Measurements from ENCODE around the gene DIPK1A. TPM values are rescaled to one million over a fixed set of nuclear protein-coding genes. Genes with fewer than 3 reads are reported as not detected.

DIPK1A gene
- total RNA-seq, 1 experiment from 2014 or later = 1.0 TPM

GRCh38 chr1:92970990-92971689, 9.9 kb upstream of the DIPK1A start:
- Histone ChIP-seq H3K4me3 (ENCODE audit: low read length) (no peak overlapping the region), H4K20me1 (ENCODE audit: low read length) (no peaks in the 10 kb centered on the region), H3K27me3 (ENCODE audit: low read length) (no peaks in the 10 kb centered on the region), H3K9me2 (replicated peaks; ENCODE audit: low read length) (no peaks in the 10 kb centered on the region), H3K4me2 (ENCODE audit: low read length) (no peak overlapping the region), H3K4me1 (ENCODE audit: insufficient read depth, low read length) (no peaks in the 10 kb centered on the region), H3K9ac (ENCODE audit: low read length) (no peak overlapping the region), H3K9me3 (ENCODE audit: low read length) (no peaks in the 10 kb centered on the region), H3K79me2 (ENCODE audit: low read length) (no peaks in the 10 kb centered on the region), H3F3A (ENCODE audit: low read length, unreplicated experiment) (no peaks in the 10 kb centered on the region), H3K36me3 (ENCODE audit: low read depth, low read length) (no peaks in the 10 kb centered on the region), H2AFZ (ENCODE audit: low read length) (no peak overlapping the region), H3K27ac (ENCODE audit: low read length) (no peak overlapping the region)
- no peak for ATAC-seq
- no peak for DNase-seq
- CTCF ChIA-PET = no interaction called here
- BruUV-seq (replicated peaks) = no TSS peak
- POLR2A ChIA-PET (ENCODE audit: unreplicated experiment) = no interaction called here
- intact Hi-C loops (cut with micrococcal nuclease) = no loop called here
- no peak for TF ChIP-seq CTCF (conservative IDR thresholded peaks at IDR 0.05; ENCODE audit: low read depth, low read length)
- TF ChIP-seq EZH2 (IDR thresholded peaks at IDR 0.05; ENCODE audit: low read length, unreplicated experiment) = no peak
- TF ChIP-seq EZH2phosphoT487 (IDR thresholded peaks at IDR 0.05; ENCODE audit: borderline replicate concordance, low read length) = no peak

- no peaks in the 10 kb centered on the region for H3K4me1 ChIP-seq (ENCODE audit: insufficient read depth, low read length)
- intact Hi-C loops (cut with micrococcal nuclease) = loop anchor here (2.0 kb wide), 1 partner anchor 51 kb away; no protein-coding TSS in a partner anchor
Observed at GRCh38 chr1:92969517-92969916, 8.3 kb upstream of the DIPK1A start.

More at GRCh38 chr1:92969517-92969916, 8.3 kb upstream of the DIPK1A start:
- DNase-seq = no peak
- no peak for ATAC-seq
- H4K20me1 ChIP-seq (ENCODE audit: low read length) = no peaks in the 10 kb centered on the region
- TF ChIP-seq EZH2phosphoT487 (IDR thresholded peaks at IDR 0.05; ENCODE audit: borderline replicate concordance, low read length) (no peak), EZH2 (IDR thresholded peaks at IDR 0.05; ENCODE audit: low read length, unreplicated experiment) (no peak), CTCF (conservative IDR thresholded peaks at IDR 0.05; ENCODE audit: low read depth, low read length) (no peak)
- no peaks in the 10 kb centered on the region for H3K27me3 ChIP-seq (ENCODE audit: low read length)
- ChIA-PET CTCF (no interaction called here), POLR2A (ENCODE audit: unreplicated experiment) (no interaction called here)
- H3K36me3 ChIP-seq (ENCODE audit: low read depth, low read length) = no peaks in the 10 kb centered on the region
- H3K9me3 ChIP-seq (ENCODE audit: low read length) = no peaks in the 10 kb centered on the region
- no peak overlapping the region for H3K4me3 ChIP-seq (ENCODE audit: low read length)
- H3K9me2 ChIP-seq (replicated peaks; ENCODE audit: low read length) = no peaks in the 10 kb centered on the region
- H3F3A ChIP-seq (ENCODE audit: low read length, unreplicated experiment) = no peaks in the 10 kb centered on the region
- BruUV-seq (replicated peaks) = no TSS peak
- no peak overlapping the region for H3K4me2 ChIP-seq (ENCODE audit: low read length)
- no peak overlapping the region for H3K9ac ChIP-seq (ENCODE audit: low read length)
- no peak overlapping the region for H2AFZ ChIP-seq (ENCODE audit: low read length)
- H3K79me2 ChIP-seq (ENCODE audit: low read length) = no peaks in the 10 kb centered on the region
- H3K27ac ChIP-seq (ENCODE audit: low read length) = no peak overlapping the region
